ENCODE results near the gene MYH11.

Gene MYH11

GRCh38 chr16:15672514-15673167 is 184.2 kb downstream of the MYH11 start:
- DNase-seq (ENCODE audit: low read depth), result peak; percentile 97
- H3K4me3 ChIP-seq (ENCODE audit: low read depth, low read length), result peak overlapping the region; percentile 21
- TF ChIP-seq MAX (IDR thresholded peaks at IDR 0.05; ENCODE audit: low read depth, low read length) (peak; percentile 73; the same call in 1 of the 2 replicates), CTCF (IDR thresholded peaks at IDR 0.05; ENCODE audit: low read depth, low read length) (no peak), MYC (IDR thresholded peaks at IDR 0.05; ENCODE audit: low read depth, low read length) (peak; percentile 80; the same call in 1 of the 2 replicates), POLR2A (IDR thresholded peaks at IDR 0.05; ENCODE audit: extremely low read depth, insufficient read length) (peak; percentile 50)

GRCh38 chr16:15672127-15672513 is 184.7 kb downstream of the MYH11 start:
- peak overlapping the region; percentile 21 for H3K4me3 ChIP-seq (ENCODE audit: low read depth, low read length)
- peak; percentile 44 for DNase-seq (ENCODE audit: low read depth)

GRCh38 chr16:15671530-15672117 is 185.2 kb downstream of the MYH11 start:
- TF ChIP-seq CTCF (IDR thresholded peaks at IDR 0.05; ENCODE audit: low read depth, low read length) (no peak), MAX (IDR thresholded peaks at IDR 0.05; ENCODE audit: low read depth, low read length) (no peak), POLR2A (IDR thresholded peaks at IDR 0.05; ENCODE audit: extremely low read depth, insufficient read length) (no peak), MYC (IDR thresholded peaks at IDR 0.05; ENCODE audit: low read depth, low read length) (no peak)
- H3K4me3 ChIP-seq (ENCODE audit: low read depth, low read length), result no peak overlapping the region
- no peak for DNase-seq (ENCODE audit: low read depth)

- H3K4me3 ChIP-seq (ENCODE audit: low read depth, low read length), result no peak overlapping the region
- TF ChIP-seq MYC (IDR thresholded peaks at IDR 0.05; ENCODE audit: low read depth, low read length) (no peak), POLR2A (IDR thresholded peaks at IDR 0.05; ENCODE audit: extremely low read depth, insufficient read length) (no peak), MAX (IDR thresholded peaks at IDR 0.05; ENCODE audit: low read depth, low read length) (no peak), CTCF (IDR thresholded peaks at IDR 0.05; ENCODE audit: low read depth, low read length) (no peak)
- no peak for DNase-seq (ENCODE audit: low read depth)
Observed at GRCh38 chr16:15667091-15667742, 189.6 kb downstream of the MYH11 start.

GRCh38 chr16:15665107-15665506 is 191.7 kb downstream of the MYH11 start:
- TF ChIP-seq POLR2A (IDR thresholded peaks at IDR 0.05; ENCODE audit: extremely low read depth, insufficient read length) (no peak), MAX (IDR thresholded peaks at IDR 0.05; ENCODE audit: low read depth, low read length) (no peak), CTCF (IDR thresholded peaks at IDR 0.05; ENCODE audit: low read depth, low read length) (no peak), MYC (IDR thresholded peaks at IDR 0.05; ENCODE audit: low read depth, low read length) (no peak)
- DNase-seq (ENCODE audit: low read depth), result no peak
- H3K4me3 ChIP-seq (ENCODE audit: low read depth, low read length), result no peak overlapping the region

GRCh38 chr16:15660203-15660601 is 196.6 kb downstream of the MYH11 start:
- TF ChIP-seq MAX (IDR thresholded peaks at IDR 0.05; ENCODE audit: low read depth, low read length) (no peak), CTCF (IDR thresholded peaks at IDR 0.05; ENCODE audit: low read depth, low read length) (no peak), MYC (IDR thresholded peaks at IDR 0.05; ENCODE audit: low read depth, low read length) (no peak)
- no peak for DNase-seq (ENCODE audit: low read depth)
- no peak overlapping the region for H3K4me3 ChIP-seq (ENCODE audit: low read depth, low read length)
